HEK293T (cell line): ENCODE data around the gene ALOX5AP.

Source experiments
- CTCF ChIA-PET: fragments of 350-600 bp; formaldehyde crosslinking; extraction: SDS; loops from one replicate; lab custom pipeline; 2021; ENCODE audit warnings: antibody characterized with exemption, inconsistent platforms; lab: Yijun Ruan, JAX
- POLR2A ChIA-PET: fragments of 350-600 bp; formaldehyde crosslinking; extraction: SDS; loops from one replicate; lab custom pipeline; 2020; ENCODE audit warnings: antibody characterized with exemption, inconsistent platforms; lab: Yijun Ruan, JAX
- DNase-seq: peaks from one replicate; pipeline ENCODE4 v3.0.0; 2012; ENCODE audit warnings: mixed read lengths; ENCODE audit errors: extremely low spot score
- ARNT ChIP-seq: fragments of 450-650 bp; IDR thresholded peaks from 2 replicates; pipeline ENCODE4 v1.6.1; 2017; ENCODE audit warnings: mild to moderate bottlenecking
- BHLHE40 ChIP-seq: fragments of 450-650 bp; IDR thresholded peaks from 2 replicates; pipeline ENCODE4 v1.6.1; 2016; ENCODE audit warnings: mild to moderate bottlenecking, moderate library complexity, borderline replicate concordance
- CTBP1 ChIP-seq: fragments of 450-650 bp; IDR thresholded peaks from 2 replicates; pipeline ENCODE4 v1.6.1; 2016; ENCODE audit warnings: borderline replicate concordance
- ELF4 ChIP-seq: fragments of 450-650 bp; IDR thresholded peaks from 2 replicates; pipeline ENCODE4 v1.6.1; 2017; ENCODE audit warnings: antibody characterized with exemption
- FOXA1 ChIP-seq: fragments of 450-650 bp; IDR thresholded peaks from 2 replicates; pipeline ENCODE4 v1.6.1; 2016; ENCODE audit warnings: mild to moderate bottlenecking
- FOXK2 ChIP-seq: fragments of 450-650 bp; IDR thresholded peaks from 2 replicates; pipeline ENCODE4 v1.6.1; 2016; ENCODE audit warnings: mild to moderate bottlenecking
- FOXM1 ChIP-seq: fragments of 450-650 bp; IDR thresholded peaks from 2 replicates; pipeline ENCODE4 v1.6.1; 2017; ENCODE audit warnings: mild to moderate bottlenecking, borderline replicate concordance
- HDGF ChIP-seq: fragments of 450-650 bp; IDR thresholded peaks from 2 replicates; pipeline ENCODE4 v1.6.1; 2017; ENCODE audit warnings: antibody characterized with exemption, borderline replicate concordance
- L3MBTL2 ChIP-seq: fragments of 450-650 bp; conservative IDR thresholded peaks from 2 replicates; pipeline ENCODE4 v1.6.1; 2016; ENCODE audit warnings: mild to moderate bottlenecking
- LEF1 ChIP-seq: fragments of 450-650 bp; IDR thresholded peaks from 2 replicates; pipeline ENCODE4 v1.6.1; 2017; ENCODE audit warnings: mild to moderate bottlenecking, borderline replicate concordance
- NFRKB ChIP-seq: fragments of 450-650 bp; IDR thresholded peaks from 2 replicates; pipeline ENCODE4 v1.6.1; 2016; ENCODE audit warnings: mild to moderate bottlenecking, moderate library complexity
- PKNOX1 ChIP-seq: fragments of 450-650 bp; IDR thresholded peaks from 2 replicates; pipeline ENCODE4 v1.6.1; 2016
- SP1 ChIP-seq: fragments of 450-650 bp; IDR thresholded peaks from 2 replicates; pipeline ENCODE4 v1.6.1; 2017
- SUZ12 ChIP-seq: fragments of 450-650 bp; IDR thresholded peaks from 2 replicates; pipeline ENCODE4 v1.6.1; 2016; ENCODE audit warnings: mild to moderate bottlenecking
- TARDBP ChIP-seq: fragments of 450-650 bp; IDR thresholded peaks from 2 replicates; pipeline ENCODE4 v1.6.1; 2016
- ZNF384 ChIP-seq: fragments of 450-650 bp; IDR thresholded peaks from 2 replicates; pipeline ENCODE4 v1.6.1; 2016

Gene ALOX5AP

GRCh38 chr13:30726192-30726591, 9.2 kb upstream of the ALOX5AP start:
- no peak for DNase-seq
- POLR2A ChIA-PET: no interaction called here
- no peak for TF ChIP-seq BHLHE40
- TF ChIP-seq NFRKB: no peak
- TF ChIP-seq SUZ12: no peak
- TF ChIP-seq FOXM1: no peak
- TF ChIP-seq LEF1: no peak
- CTCF ChIA-PET: no interaction called here

- ChIA-PET CTCF (no interaction called here), POLR2A (no interaction called here)
- DNase-seq: no peak
- no peak for TF ChIP-seq FOXK2
- TF ChIP-seq L3MBTL2: no peak
- no peak for TF ChIP-seq LEF1
Measured at GRCh38 chr13:30727491-30728355, 7.6 kb upstream of the ALOX5AP start.

- POLR2A ChIA-PET: interaction anchor here (1.0 kb wide), 1 partner anchor 23 kb away, joined by 3 read pairs; no protein-coding TSS in a partner anchor
- TF ChIP-seq SUZ12 (no peak), ELF4 (no peak), SP1 (no peak), FOXA1 (no peak), L3MBTL2 (no peak), NFRKB (no peak), FOXK2 (no peak)
- CTCF ChIA-PET: no interaction called here
- DNase-seq: no peak
Measured at GRCh38 chr13:30729801-30730200, 5.5 kb upstream of the ALOX5AP start.

GRCh38 chr13:30730526-30730925, 4.8 kb upstream of the ALOX5AP start:
- ChIA-PET CTCF (no interaction called here), POLR2A (interaction anchor here (1.0 kb wide), 1 partner anchor 23 kb away, joined by 3 read pairs; no protein-coding TSS in a partner anchor)
- no peak for DNase-seq
- TF ChIP-seq TARDBP (no peak), L3MBTL2 (no peak), HDGF (no peak), FOXK2 (no peak), FOXM1 (no peak), ZNF384 (no peak), LEF1 (no peak), NFRKB (no peak), CTBP1 (no peak), SUZ12 (no peak), PKNOX1 (no peak), SP1 (no peak), ELF4 (no peak)

- DNase-seq: no peak
- POLR2A ChIA-PET: no interaction called here
- TF ChIP-seq ELF4 (no peak), FOXK2 (no peak), FOXA1 (no peak), ZNF384 (no peak), SP1 (no peak), LEF1 (no peak), CTBP1 (no peak), FOXM1 (no peak)
- CTCF ChIA-PET: interaction anchor here (0.6 kb wide), 1 partner anchor 134 kb away, joined by 3 read pairs; no protein-coding TSS in a partner anchor
Measured at GRCh38 chr13:30731361-30732045, 3.8 kb upstream of the ALOX5AP start.

GRCh38 chr13:30732046-30732390, 3.3 kb upstream of the ALOX5AP start:
- POLR2A ChIA-PET: no interaction called here
- CTCF ChIA-PET: interaction anchor here (0.6 kb wide), 1 partner anchor 134 kb away, joined by 3 read pairs; no protein-coding TSS in a partner anchor
- no peak for TF ChIP-seq SUZ12
- TF ChIP-seq SP1: no peak
- TF ChIP-seq FOXK2: no peak
- TF ChIP-seq LEF1: no peak
- TF ChIP-seq PKNOX1: no peak
- no peak for TF ChIP-seq NFRKB
- no peak for TF ChIP-seq FOXA1
- no peak for TF ChIP-seq ELF4
- TF ChIP-seq ZNF384: no peak
- TF ChIP-seq BHLHE40: no peak
- no peak for TF ChIP-seq FOXM1
- TF ChIP-seq L3MBTL2: no peak
- TF ChIP-seq HDGF: no peak
- TF ChIP-seq ARNT: no peak
- no peak for TF ChIP-seq TARDBP
- TF ChIP-seq CTBP1: no peak
- DNase-seq: no peak

GRCh38 chr13:30734439-30734838, 904 bp upstream of the ALOX5AP start:
- no peak for DNase-seq
- ChIA-PET POLR2A (no interaction called here), CTCF (no interaction called here)
- no peak for TF ChIP-seq FOXK2
- TF ChIP-seq FOXM1: no peak
- no peak for TF ChIP-seq SUZ12
- TF ChIP-seq L3MBTL2: no peak
- TF ChIP-seq ARNT: no peak
